ENCODE measurements around the gene ZBTB21.

GRCh38 chr21:41979335-41979734 is 30.8 kb downstream of the ZBTB21 start:
- no peak for TF ChIP-seq RAD21 (IDR thresholded peaks at IDR 0.05; ENCODE audit: low read length)
- TF ChIP-seq CTCF (conservative IDR thresholded peaks at IDR 0.05; ENCODE audit: low read depth, low read length): no peak
- no peak for TF ChIP-seq POLR2A (IDR thresholded peaks at IDR 0.05; ENCODE audit: low read depth, low read length)
- no peak for TF ChIP-seq USF2 (IDR thresholded peaks at IDR 0.05; ENCODE audit: low read depth, low read length)
- no peak for TF ChIP-seq MAZ (IDR thresholded peaks at IDR 0.05; ENCODE audit: borderline replicate concordance, low read depth, low read length)
- TF ChIP-seq MXI1 (IDR thresholded peaks at IDR 0.05; ENCODE audit: borderline replicate concordance, low read depth, low read length): no peak
- no peak for TF ChIP-seq CHD1 (IDR thresholded peaks at IDR 0.05; ENCODE audit: low read depth, low read length)
